GM12878 (cell line): ENCODE results near the gene TAF13. TPM values are rescaled to one million over a fixed set of nuclear protein-coding genes. Genes with fewer than 3 reads are reported as not detected.

ENCODE experiments used
- CBX5 ChIP-seq: sonication (generic); IDR thresholded peaks from 2 replicates; pipeline ENCODE4 v1.6.1; 2016; ENCODE audit warnings: low read depth, moderate library complexity, mild to moderate bottlenecking, inconsistent platforms
- CHD4 ChIP-seq: fragments of 200-600 bp; sonication (generic); IDR thresholded peaks from 2 replicates; pipeline ENCODE4 v1.6.1; 2016; ENCODE audit warnings: mild to moderate bottlenecking
- CTCF ChIP-seq, 3 experiments: IDR thresholded peaks in 2 of 3; conservative IDR thresholded peaks in 1 of 3; 2 replicates each; pipeline ENCODE4 v1.5.1; 2011; ENCODE audit warnings: low read depth in 3 of 3, low read length in 3 of 3, mild to moderate bottlenecking in 3 of 3, control low read depth in 2 of 3, moderate library complexity in 2 of 3, inconsistent platforms in 1 of 3, mixed read lengths in 1 of 3; ENCODE audit not compliant: control insufficient read depth in 2 of 3, insufficient read depth in 1 of 3; ENCODE audit errors: extremely low read depth in 1 of 3
- E2F8 ChIP-seq: fragments of 450-650 bp; IDR thresholded peaks from 2 replicates; pipeline ENCODE4 v1.6.1; 2018; ENCODE audit warnings: mild to moderate bottlenecking, low read depth, moderate library complexity; ENCODE audit not compliant: partially characterized antibody
- EGR1 ChIP-seq, 2 experiments: IDR thresholded peaks; 1 replicate in 1 of 2; 2 replicates in 1 of 2; pipeline ENCODE4 v1.6.1; 2011 to 2012; ENCODE audit warnings: low read depth in 2 of 2, low read length in 2 of 2, borderline replicate concordance in 1 of 2, mild to moderate bottlenecking in 1 of 2, moderate library complexity in 1 of 2
- GATAD2B ChIP-seq: fragments of 450-650 bp; conservative IDR thresholded peaks from 2 replicates; pipeline ENCODE4 v1.6.1; 2017; ENCODE audit warnings: low read depth, mild to moderate bottlenecking, moderate library complexity
- HCFC1 ChIP-seq: fragments of 150-350 bp; IDR thresholded peaks from 2 replicates; pipeline ENCODE4 v1.6.1; 2014; ENCODE audit warnings: low read length
- HSF1 ChIP-seq: fragments of 150-350 bp; IDR thresholded peaks from 2 replicates; pipeline ENCODE4 v1.6.1; 2014; ENCODE audit warnings: mild to moderate bottlenecking, low read depth, low read length
- JUND ChIP-seq: IDR thresholded peaks from 2 replicates; pipeline ENCODE4 v1.6.1; 2012; ENCODE audit warnings: low read depth, mild to moderate bottlenecking, low read length, improper control_type of control experiment, moderate library complexity
- KLF5 ChIP-seq: fragments of 450-650 bp; IDR thresholded peaks from 2 replicates; pipeline ENCODE4 v1.6.1; 2014; ENCODE audit warnings: mild to moderate bottlenecking; ENCODE audit not compliant: partially characterized antibody
- MTA2 ChIP-seq: fragments of 450-650 bp; IDR thresholded peaks from 2 replicates; pipeline ENCODE4 v1.6.1; 2016; ENCODE audit warnings: low read depth, mild to moderate bottlenecking, moderate library complexity
- NR2C1 ChIP-seq: fragments of 450-650 bp; IDR thresholded peaks from 2 replicates; pipeline ENCODE4 v1.6.1; 2017; ENCODE audit warnings: antibody characterized with exemption, mild to moderate bottlenecking, moderate library complexity
- PAX5 ChIP-seq: IDR thresholded peaks from 2 replicates; pipeline ENCODE4 v1.6.1; 2011; ENCODE audit warnings: low read depth, low read length, borderline replicate concordance
- PBX3 ChIP-seq: IDR thresholded peaks from 2 replicates; pipeline ENCODE4 v1.6.1; 2011; ENCODE audit warnings: mild to moderate bottlenecking, low read depth, low read length, moderate library complexity; ENCODE audit not compliant: insufficient replicate concordance
- POLR2A ChIP-seq: IDR thresholded peaks from 2 replicates; pipeline ENCODE4 v1.6.1; 2011; ENCODE audit warnings: low read depth, mild to moderate bottlenecking, low read length
- POU2F2 ChIP-seq: IDR thresholded peaks from 3 replicates; pipeline ENCODE4 v1.6.1; 2011; ENCODE audit warnings: low read depth, mild to moderate bottlenecking, low read length, borderline replicate concordance
- SP1 ChIP-seq: IDR thresholded peaks from one replicate; pipeline ENCODE4 v1.6.1; 2011; ENCODE audit warnings: low read depth, low read length
- SRF ChIP-seq, 2 experiments: IDR thresholded peaks; 2 replicates each; pipeline ENCODE4 v1.6.1; 2011; ENCODE audit warnings: low read depth in 2 of 2, low read length in 2 of 2, mild to moderate bottlenecking in 1 of 2, moderate library complexity in 1 of 2
- polyA plus RNA-seq, 11 experiments: library from polyadenylated mRNA; depleted of rRNA in 4 of 11; unstranded in 6 of 11; stranded (reverse) in 5 of 11; fragments of >200 nt; fragmentation: Nextera tagmentation in 4 of 11; fragmentation: Illumina TruSeq in 1 of 11; extraction: Ambion mirVana in 4 of 11; extraction: Trizol in 1 of 11; gene quantifications; 1 replicate in 1 of 11; 2 replicates in 10 of 11; pipeline versions ENCODE4 v1.2.1 to v1.2.3, GENCODE V29; 2011 to 2016; ENCODE audit warnings: inconsistent platforms in 2 of 11, missing spikeins in 2 of 11, low read depth in 1 of 11
- total RNA-seq, 4 experiments: library from RNA; depleted of rRNA in 3 of 4; stranded (reverse); fragments of >200 nt in 3 of 4; fragmentation: Illumina TruSeq in 1 of 4; extraction: Trizol in 1 of 4; gene quantifications; 2 replicates each; pipeline versions ENCODE4 v1.2.1 to v1.2.3, GENCODE V29; 2013 to 2021
- TF ChIP-seq, protein P1 (sequence below): fragments of 450-650 bp; conservative IDR thresholded peaks from 2 replicates; pipeline ENCODE4 v1.6.1; 2017; ENCODE audit warnings: mild to moderate bottlenecking, moderate library complexity

Gene TAF13
- total and polyA plus RNA-seq, 10 of the 15 experiments (the other 5 are each of a cell fraction or from before 2014, with no cell fraction given), result 8.1 to 30.6 (median 18.0) TPM

- TF ChIP-seq CTCF (IDR thresholded peaks at IDR 0.05 in 2 of 3, conservative IDR thresholded peaks at IDR 0.05 in 1 of 3; ENCODE audit: control insufficient read depth in 2 of 3, extremely low read depth in 1 of 3, insufficient read depth in 1 of 3, low read depth in 3 of 3, low read length in 3 of 3), result peak; percentile 88 to 90 (median 89)
- TF ChIP-seq GATAD2B, result peak; percentile 94
- TF ChIP-seq E2F8, result peak; percentile 53
- TF ChIP-seq POLR2A, result peak; percentile 100
- TF ChIP-seq KLF5, result peak; percentile 74
- no peak for TF ChIP-seq CHD4
- TF ChIP-seq, protein P1, sequence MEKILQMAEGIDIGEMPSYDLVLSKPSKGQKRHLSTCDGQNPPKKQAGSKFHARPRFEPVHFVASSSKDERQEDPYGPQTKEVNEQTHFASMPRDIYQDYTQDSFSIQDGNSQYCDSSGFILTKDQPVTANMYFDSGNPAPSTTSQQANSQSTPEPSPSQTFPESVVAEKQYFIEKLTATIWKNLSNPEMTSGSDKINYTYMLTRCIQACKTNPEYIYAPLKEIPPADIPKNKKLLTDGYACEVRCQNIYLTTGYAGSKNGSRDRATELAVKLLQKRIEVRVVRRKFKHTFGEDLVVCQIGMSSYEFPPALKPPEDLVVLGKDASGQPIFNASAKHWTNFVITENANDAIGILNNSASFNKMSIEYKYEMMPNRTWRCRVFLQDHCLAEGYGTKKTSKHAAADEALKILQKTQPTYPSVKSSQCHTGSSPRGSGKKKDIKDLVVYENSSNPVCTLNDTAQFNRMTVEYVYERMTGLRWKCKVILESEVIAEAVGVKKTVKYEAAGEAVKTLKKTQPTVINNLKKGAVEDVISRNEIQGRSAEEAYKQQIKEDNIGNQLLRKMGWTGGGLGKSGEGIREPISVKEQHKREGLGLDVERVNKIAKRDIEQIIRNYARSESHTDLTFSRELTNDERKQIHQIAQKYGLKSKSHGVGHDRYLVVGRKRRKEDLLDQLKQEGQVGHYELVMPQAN, result peak; percentile 85
- TF ChIP-seq MTA2, result peak; percentile 26; the same call in 1 of the 2 replicates
- no peak for TF ChIP-seq JUND
- TF ChIP-seq HSF1, result 0 out of 2 replicates have a peak, but pooled peaks have one; percentile 16
- TF ChIP-seq EGR1 (IDR thresholded peaks at IDR 0.05; ENCODE audit: borderline replicate concordance in 1 of 2, low read depth in 2 of 2, low read length in 2 of 2), result peak in 1 of 2 experiments; percentile 97; a peak in 2 of 3 replicates
- peak; percentile 64 for TF ChIP-seq PBX3
- TF ChIP-seq SRF (IDR thresholded peaks at IDR 0.05; ENCODE audit: low read depth in 2 of 2, low read length in 2 of 2), result 0 out of 4 replicates have a peak, but pooled peaks of 1 of the 2 experiments have one; percentile 16
- TF ChIP-seq POU2F2, result peak; percentile 99
- TF ChIP-seq PAX5, result peak; percentile 76; the same call in 1 of the 2 replicates
- peak; percentile 75 for TF ChIP-seq HCFC1
- peak; percentile 75 for TF ChIP-seq CBX5
- peak; percentile 72 for TF ChIP-seq SP1
- TF ChIP-seq NR2C1, result peak; percentile 44; the same call in 1 of the 2 replicates
These were observed 24.4 kb upstream of the TAF13 start (continued) for GRCh38 chr1:109099938-109100773.
